Measurements from ENCODE around the gene TSPAN18.

The TSPAN18 gene

DNA sequence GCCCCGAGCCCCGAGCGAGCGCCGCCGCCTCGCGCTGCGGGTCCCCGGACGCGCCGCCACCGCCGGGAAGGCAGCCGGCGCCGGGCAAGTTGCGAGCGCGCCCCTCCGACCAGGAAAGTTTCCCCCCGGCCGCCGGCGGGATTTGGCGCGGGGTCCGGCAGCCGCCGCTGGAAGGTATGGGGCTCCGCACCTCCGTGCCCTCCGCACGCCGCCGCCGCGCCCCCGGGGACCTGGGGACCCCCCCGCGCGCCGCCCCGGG, 281 bp downstream of the TSPAN18 start:
- peaks cover 16% of the 10 kb centered on the region for H3K4me1 ChIP-seq (ENCODE audit: control insufficient read depth, low read length)
- H3K9me3 ChIP-seq (ENCODE audit: control insufficient read depth, insufficient read depth, low read length): no peaks in the 10 kb centered on the region
- TF ChIP-seq CTCF (IDR thresholded peaks at IDR 0.05; ENCODE audit: low read depth, low read length, poor library complexity, severe bottlenecking): no peak
- TF ChIP-seq EZH2phosphoT487 (IDR thresholded peaks at IDR 0.05; ENCODE audit: borderline replicate concordance, low read length): no peak
- no peaks in the 10 kb centered on the region for H3K9me2 ChIP-seq (replicated peaks; ENCODE audit: control insufficient read depth, low read length)
- peak overlapping the region; percentile 53 for H3K4me3 ChIP-seq (ENCODE audit: low read length)
- no peaks in the 10 kb centered on the region for H4K20me1 ChIP-seq (ENCODE audit: control insufficient read depth, insufficient read depth, low read depth, low read length)
- H3K36me3 ChIP-seq (ENCODE audit: control insufficient read depth, low read length): no peaks in the 10 kb centered on the region
- H3F3A ChIP-seq (ENCODE audit: control insufficient read depth, insufficient read depth): no peaks in the 10 kb centered on the region
- H3K79me2 ChIP-seq (ENCODE audit: control insufficient read depth, low read length): no peaks in the 10 kb centered on the region
- H3K27me3 ChIP-seq (ENCODE audit: control insufficient read depth, low read length): peaks cover 45% of the 10 kb centered on the region
- peak overlapping the region; percentile 70 for H3K4me2 ChIP-seq (ENCODE audit: low read length)
- no peak overlapping the region for H3K27ac ChIP-seq (ENCODE audit: low read depth, low read length)

GRCh38 chr11:44727373-44728287, 868 bp downstream of the TSPAN18 start:
- no peaks in the 10 kb centered on the region for H4K20me1 ChIP-seq (ENCODE audit: control insufficient read depth, insufficient read depth, low read depth, low read length)
- no peaks in the 10 kb centered on the region for H3K36me3 ChIP-seq (ENCODE audit: control insufficient read depth, low read length)
- no peaks in the 10 kb centered on the region for H3K79me2 ChIP-seq (ENCODE audit: control insufficient read depth, low read length)
- H3K4me3 ChIP-seq (ENCODE audit: low read length): peak overlapping the region; percentile 53
- H3K27me3 ChIP-seq (ENCODE audit: control insufficient read depth, low read length): peaks cover 45% of the 10 kb centered on the region
- peak overlapping the region; percentile 70 for H3K4me2 ChIP-seq (ENCODE audit: low read length)
- TF ChIP-seq CTCF (IDR thresholded peaks at IDR 0.05; ENCODE audit: low read depth, low read length, poor library complexity, severe bottlenecking) (peak; percentile 92), EZH2phosphoT487 (IDR thresholded peaks at IDR 0.05; ENCODE audit: borderline replicate concordance, low read length) (peak; percentile 89)
- H3F3A ChIP-seq (ENCODE audit: control insufficient read depth, insufficient read depth): no peaks in the 10 kb centered on the region
- peaks cover 16% of the 10 kb centered on the region for H3K4me1 ChIP-seq (ENCODE audit: control insufficient read depth, low read length)
- H3K9me2 ChIP-seq (replicated peaks; ENCODE audit: control insufficient read depth, low read length): no peaks in the 10 kb centered on the region
- no peak overlapping the region for H3K27ac ChIP-seq (ENCODE audit: low read depth, low read length)
- no peaks in the 10 kb centered on the region for H3K9me3 ChIP-seq (ENCODE audit: control insufficient read depth, insufficient read depth, low read length)

- Histone ChIP-seq H3K27ac (ENCODE audit: low read depth, low read length) (no peak overlapping the region), H3K4me2 (ENCODE audit: low read length) (no peak overlapping the region), H3K9me3 (ENCODE audit: control insufficient read depth, insufficient read depth, low read length) (no peaks in the 10 kb centered on the region), H3K4me1 (ENCODE audit: control insufficient read depth, low read length) (peaks cover 16% of the 10 kb centered on the region), H3K79me2 (ENCODE audit: control insufficient read depth, low read length) (no peaks in the 10 kb centered on the region), H3K9me2 (replicated peaks; ENCODE audit: control insufficient read depth, low read length) (no peaks in the 10 kb centered on the region), H3K27me3 (ENCODE audit: control insufficient read depth, low read length) (peaks cover 48% of the 10 kb centered on the region), H3F3A (ENCODE audit: control insufficient read depth, insufficient read depth) (no peaks in the 10 kb centered on the region), H3K4me3 (ENCODE audit: low read length) (no peak overlapping the region), H3K36me3 (ENCODE audit: control insufficient read depth, low read length) (no peaks in the 10 kb centered on the region), H4K20me1 (ENCODE audit: control insufficient read depth, insufficient read depth, low read depth, low read length) (no peaks in the 10 kb centered on the region)
- TF ChIP-seq EZH2phosphoT487 (IDR thresholded peaks at IDR 0.05; ENCODE audit: borderline replicate concordance, low read length) (no peak), CTCF (IDR thresholded peaks at IDR 0.05; ENCODE audit: low read depth, low read length, poor library complexity, severe bottlenecking) (no peak)
These were observed 1.7 kb downstream of the TSPAN18 start for GRCh38 chr11:44728491-44728910.

Data from DOHH2 (cell line).